D721Med (cell line): Measurements from ENCODE around the gene TXNDC11.

Experiments
- DNase-seq: peaks from one replicate; pipeline ENCODE4 v3.0.0; 2011; ENCODE audit warnings: low spot score; ENCODE audit not compliant: insufficient read length
- FAIRE-seq: peaks from 2 replicates; lab custom pipeline; 2011; peaks lifted over from hg19 to GRCh38; lab: Jason Lieb, UNC
- TF ChIP-seq, protein P1 (sequence below): IDR thresholded peaks from 2 replicates; pipeline ENCODE4 v1.5.1; 2012; ENCODE audit warnings: mild to moderate bottlenecking, control low read depth; ENCODE audit not compliant: insufficient read depth; ENCODE audit errors: missing control alignments

Gene TXNDC11

DNA sequence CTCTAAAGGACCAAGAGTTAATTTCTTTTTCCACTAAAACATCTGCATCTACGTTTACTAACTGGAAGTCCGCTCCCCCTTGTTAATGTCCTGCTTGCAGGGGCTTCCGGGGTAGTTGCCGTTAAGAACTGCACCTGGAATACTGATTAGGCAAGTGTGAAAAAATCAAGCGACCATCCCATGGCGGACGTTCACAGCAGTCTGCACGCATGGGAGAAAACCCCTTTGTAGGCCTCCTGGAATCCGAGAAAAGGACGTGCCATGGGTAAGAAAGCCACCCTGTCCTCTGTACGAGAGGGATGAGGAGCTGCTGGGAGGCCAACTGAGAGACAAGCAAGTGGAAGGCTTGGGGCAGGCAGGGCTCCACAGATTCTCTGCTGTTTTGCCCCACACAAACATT lies 59.5 kb downstream of the TXNDC11 start:
- FAIRE-seq (no peak), DNase-seq (no peak)
- TF ChIP-seq, protein P1, sequence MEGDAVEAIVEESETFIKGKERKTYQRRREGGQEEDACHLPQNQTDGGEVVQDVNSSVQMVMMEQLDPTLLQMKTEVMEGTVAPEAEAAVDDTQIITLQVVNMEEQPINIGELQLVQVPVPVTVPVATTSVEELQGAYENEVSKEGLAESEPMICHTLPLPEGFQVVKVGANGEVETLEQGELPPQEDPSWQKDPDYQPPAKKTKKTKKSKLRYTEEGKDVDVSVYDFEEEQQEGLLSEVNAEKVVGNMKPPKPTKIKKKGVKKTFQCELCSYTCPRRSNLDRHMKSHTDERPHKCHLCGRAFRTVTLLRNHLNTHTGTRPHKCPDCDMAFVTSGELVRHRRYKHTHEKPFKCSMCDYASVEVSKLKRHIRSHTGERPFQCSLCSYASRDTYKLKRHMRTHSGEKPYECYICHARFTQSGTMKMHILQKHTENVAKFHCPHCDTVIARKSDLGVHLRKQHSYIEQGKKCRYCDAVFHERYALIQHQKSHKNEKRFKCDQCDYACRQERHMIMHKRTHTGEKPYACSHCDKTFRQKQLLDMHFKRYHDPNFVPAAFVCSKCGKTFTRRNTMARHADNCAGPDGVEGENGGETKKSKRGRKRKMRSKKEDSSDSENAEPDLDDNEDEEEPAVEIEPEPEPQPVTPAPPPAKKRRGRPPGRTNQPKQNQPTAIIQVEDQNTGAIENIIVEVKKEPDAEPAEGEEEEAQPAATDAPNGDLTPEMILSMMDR: no peak

DNA sequence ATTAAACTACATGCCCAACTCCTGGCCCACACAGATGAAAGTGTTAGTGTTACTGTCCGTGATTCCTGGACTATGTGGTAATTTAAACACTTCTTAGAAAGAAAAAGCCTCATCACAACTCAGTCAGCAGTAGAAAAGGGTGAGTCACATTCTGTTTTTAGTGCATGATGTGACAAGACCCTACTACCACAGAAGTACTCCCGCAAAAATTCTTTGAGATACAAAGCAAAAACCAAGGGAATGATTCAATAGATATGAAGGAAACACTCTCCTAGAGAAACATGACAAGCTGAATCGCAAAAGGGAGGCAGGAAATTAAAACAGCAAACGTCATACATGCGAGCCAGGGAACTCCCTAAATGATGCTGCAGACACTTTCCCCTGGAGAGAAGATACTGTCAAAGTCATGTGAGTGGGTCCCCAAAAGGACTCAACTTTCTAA lies 60.0 kb downstream of the TXNDC11 start:
- FAIRE-seq (no peak), DNase-seq (no peak)
- TF ChIP-seq, protein P1: no peak

DNA sequence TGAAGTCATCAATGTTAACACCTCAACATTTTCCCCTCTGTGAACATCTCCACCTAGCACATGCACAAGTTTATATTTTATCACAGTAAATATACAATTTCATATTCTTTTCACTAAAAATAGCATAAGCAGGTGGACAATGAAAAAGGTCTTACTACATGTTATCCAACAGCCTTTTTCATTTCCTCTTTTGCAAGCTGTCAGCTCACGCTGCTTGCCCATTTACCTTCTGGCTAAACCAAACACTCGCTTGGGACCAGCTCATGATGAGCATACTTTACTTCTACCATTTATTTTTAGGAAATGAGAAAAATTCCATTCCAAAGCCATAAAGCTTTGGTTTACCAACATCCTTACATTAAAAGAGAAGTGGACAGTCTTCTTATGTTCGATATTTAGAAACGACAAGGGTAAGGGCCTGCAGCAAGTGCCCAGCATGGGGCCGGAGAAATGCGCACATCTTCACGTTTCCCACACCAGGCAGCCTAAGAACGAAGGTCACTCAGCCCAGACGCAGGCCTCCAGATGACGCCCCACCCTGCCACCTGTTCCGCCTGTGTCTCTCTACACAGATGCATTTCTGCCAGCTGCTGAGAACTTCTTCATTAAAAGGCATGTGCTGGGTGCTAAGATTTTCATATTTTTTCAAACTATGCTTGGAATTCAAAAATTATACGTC lies 60.5 kb downstream of the TXNDC11 start:
- DNase-seq (no peak), FAIRE-seq (no peak)
- TF ChIP-seq, protein P1: no peak

DNA sequence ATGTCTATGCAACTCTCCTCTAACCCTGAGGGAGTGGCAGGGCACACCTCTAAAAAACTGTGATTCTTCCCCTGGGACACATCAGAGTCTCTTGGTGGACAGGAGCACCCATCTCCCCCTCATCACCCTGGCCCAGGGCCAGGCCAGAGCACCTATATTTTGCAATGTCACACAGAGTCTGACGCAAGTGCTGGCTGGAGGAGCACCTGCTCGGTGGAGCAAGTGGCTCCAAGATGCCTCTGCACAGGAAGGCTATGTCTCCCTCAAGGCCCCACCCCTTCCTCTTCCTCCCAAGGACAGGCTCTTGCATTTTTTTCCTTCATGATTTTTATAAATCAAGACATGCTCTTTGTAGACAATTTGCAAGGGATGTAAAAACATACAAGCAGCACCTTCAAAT lies 61.1 kb downstream of the TXNDC11 start:
- FAIRE-seq: no peak
- DNase-seq: no peak
- TF ChIP-seq, protein P1: no peak

DNA sequence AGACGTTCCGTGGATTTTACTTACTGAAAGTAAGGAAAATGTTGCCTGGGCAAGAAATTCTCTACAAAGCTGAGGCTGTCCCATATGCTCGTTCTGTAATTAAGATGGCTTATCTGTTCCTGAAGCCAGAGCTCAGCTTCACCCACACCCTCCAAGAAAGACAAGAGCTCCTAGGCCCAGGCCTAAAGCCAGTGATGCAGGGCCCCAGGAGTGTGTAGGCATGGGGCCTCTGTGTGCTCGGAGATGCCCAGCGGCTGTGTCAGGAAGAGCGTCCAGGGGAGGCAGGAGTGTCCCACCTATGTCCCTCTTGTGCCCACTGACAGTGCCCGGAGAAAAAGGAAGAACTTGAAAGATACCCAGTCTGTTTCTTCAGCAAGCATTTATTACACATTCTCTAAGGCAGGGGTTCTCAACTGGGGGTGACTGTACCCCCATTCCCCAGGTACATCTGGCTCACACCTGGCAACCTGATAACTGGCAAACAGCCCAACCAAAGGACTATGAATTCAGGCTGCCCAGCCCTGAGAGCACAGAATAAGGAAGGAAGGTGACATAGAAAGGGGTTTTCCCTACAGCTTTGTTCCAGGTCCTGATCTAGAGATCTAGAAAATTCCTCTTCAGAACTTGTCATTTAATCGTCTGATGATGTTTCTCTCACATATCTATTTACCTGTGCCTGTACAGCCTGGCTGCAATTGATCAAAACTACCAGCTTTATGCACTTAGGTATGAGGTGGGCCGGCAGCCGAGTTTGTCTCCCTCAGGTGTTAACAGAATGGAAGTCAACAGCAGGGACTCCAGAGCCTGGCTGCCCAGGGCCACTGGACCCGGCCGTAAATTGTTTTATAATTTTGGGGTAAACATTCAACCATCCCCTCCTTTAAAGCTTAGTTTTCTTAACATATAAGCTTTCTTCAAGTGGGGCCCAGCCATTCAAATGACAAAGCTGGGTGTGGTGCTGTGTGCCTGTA lies 62.4 kb downstream of the TXNDC11 start:
- no peak for FAIRE-seq
- no peak for DNase-seq
- TF ChIP-seq, protein P1: no peak

DNA sequence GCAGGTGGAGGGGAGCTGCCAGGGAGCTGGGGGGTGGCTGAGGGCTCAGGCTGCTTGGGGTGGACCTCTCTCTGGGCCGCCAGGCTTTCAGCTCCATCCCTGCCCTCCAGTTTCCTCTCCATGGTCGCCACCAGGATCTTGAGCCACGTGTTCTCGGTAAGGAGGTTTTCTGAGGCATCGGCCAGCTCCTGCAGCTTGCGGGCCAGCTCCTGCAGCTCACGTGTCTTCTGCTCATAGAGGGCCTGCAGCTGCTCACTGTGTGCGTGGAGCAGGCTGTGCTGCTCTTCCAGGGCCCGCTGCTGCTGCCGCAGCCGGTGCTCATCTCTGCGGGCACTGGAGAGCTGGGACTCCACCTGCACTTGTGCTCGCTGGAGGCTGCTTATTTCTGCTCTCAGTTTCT lies 63.4 kb downstream of the TXNDC11 start:
- TF ChIP-seq, protein P1: no peak
- DNase-seq (no peak), FAIRE-seq (no peak)
